ENCODE measurements around the gene UEVLD.

Gene UEVLD

GRCh38 chr11:18580113-18580766, 8.3 kb downstream of the UEVLD start:
- TF ChIP-seq, protein P1, sequence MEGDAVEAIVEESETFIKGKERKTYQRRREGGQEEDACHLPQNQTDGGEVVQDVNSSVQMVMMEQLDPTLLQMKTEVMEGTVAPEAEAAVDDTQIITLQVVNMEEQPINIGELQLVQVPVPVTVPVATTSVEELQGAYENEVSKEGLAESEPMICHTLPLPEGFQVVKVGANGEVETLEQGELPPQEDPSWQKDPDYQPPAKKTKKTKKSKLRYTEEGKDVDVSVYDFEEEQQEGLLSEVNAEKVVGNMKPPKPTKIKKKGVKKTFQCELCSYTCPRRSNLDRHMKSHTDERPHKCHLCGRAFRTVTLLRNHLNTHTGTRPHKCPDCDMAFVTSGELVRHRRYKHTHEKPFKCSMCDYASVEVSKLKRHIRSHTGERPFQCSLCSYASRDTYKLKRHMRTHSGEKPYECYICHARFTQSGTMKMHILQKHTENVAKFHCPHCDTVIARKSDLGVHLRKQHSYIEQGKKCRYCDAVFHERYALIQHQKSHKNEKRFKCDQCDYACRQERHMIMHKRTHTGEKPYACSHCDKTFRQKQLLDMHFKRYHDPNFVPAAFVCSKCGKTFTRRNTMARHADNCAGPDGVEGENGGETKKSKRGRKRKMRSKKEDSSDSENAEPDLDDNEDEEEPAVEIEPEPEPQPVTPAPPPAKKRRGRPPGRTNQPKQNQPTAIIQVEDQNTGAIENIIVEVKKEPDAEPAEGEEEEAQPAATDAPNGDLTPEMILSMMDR (IDR thresholded peaks at IDR 0.05; ENCODE audit: low read length, missing control alignments), result no peak
- no peak overlapping the region for H3K4me3 ChIP-seq (replicated peaks; ENCODE audit: low read depth, low read length)
- DNase-seq (ENCODE audit: low read depth), result no peak

DNA sequence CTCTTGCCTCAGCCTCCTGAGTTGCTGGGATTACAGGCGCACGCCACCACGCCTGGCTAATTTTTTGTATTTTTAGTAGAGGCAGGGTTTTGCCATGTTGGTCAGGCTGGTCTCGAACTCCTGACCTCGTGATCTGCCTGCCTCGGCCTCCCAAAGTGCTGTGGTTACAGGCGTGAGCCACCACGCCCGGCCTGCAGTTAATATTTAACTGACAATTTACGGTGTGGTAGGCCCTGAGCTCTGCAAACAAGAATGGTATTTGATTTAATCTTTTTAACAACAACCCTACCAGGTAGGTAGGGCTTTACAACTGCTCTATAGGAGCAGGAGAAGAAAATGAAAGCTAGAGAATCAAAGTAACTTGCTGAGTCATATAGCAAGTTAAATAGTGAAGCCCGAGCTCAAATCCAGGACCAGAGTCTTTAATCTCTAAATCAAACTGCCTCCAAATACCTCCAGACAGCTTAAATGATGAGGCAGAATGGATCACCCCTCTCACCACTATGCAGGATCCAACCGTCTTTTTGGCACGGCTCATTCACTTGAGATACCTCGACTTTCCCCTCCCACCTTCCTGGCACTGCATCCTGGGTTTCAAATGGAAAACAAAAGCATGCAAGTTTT, 9.4 kb downstream of the UEVLD start:
- DNase-seq (ENCODE audit: low read depth), result no peak
- TF ChIP-seq, protein P1 (IDR thresholded peaks at IDR 0.05; ENCODE audit: low read length, missing control alignments), result no peak
- no peak overlapping the region for H3K4me3 ChIP-seq (replicated peaks; ENCODE audit: low read depth, low read length)

GRCh38 chr11:18575361-18575760, 13.2 kb downstream of the UEVLD start:
- TF ChIP-seq, protein P1 (IDR thresholded peaks at IDR 0.05; ENCODE audit: low read length, missing control alignments), result no peak
- H3K4me3 ChIP-seq (replicated peaks; ENCODE audit: low read depth, low read length), result no peak overlapping the region
- no peak for DNase-seq (ENCODE audit: low read depth)

GRCh38 chr11:18567081-18567480, 21.5 kb downstream of the UEVLD start:
- DNase-seq (ENCODE audit: low read depth), result no peak
- no peak overlapping the region for H3K4me3 ChIP-seq (replicated peaks; ENCODE audit: low read depth, low read length)
- TF ChIP-seq, protein P1 (IDR thresholded peaks at IDR 0.05; ENCODE audit: low read length, missing control alignments), result no peak

GRCh38 chr11:18566406-18566805, 22.1 kb downstream of the UEVLD start:
- H3K4me3 ChIP-seq (replicated peaks; ENCODE audit: low read depth, low read length), result no peak overlapping the region
- TF ChIP-seq, protein P1 (IDR thresholded peaks at IDR 0.05; ENCODE audit: low read length, missing control alignments), result no peak
- DNase-seq (ENCODE audit: low read depth), result no peak

DNA sequence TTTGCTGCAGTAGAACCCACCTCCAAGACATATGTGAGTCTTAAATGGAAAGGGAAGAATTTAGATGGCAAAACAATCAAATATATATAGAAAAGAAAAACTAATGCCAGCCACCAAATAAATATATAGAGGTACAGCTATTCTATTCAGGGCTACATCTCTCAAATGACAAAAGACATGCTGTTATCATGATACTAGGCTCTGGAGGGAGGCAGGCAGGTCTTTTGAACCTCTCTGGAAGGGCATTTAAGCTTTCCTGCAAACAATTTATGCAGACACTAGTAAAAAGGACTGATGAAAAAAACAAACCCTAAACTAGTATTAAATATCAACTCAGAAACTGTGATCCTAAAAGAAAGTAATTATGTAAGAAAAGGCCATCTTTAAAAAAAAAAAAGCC, 24.4 kb downstream of the UEVLD start:
- DNase-seq (ENCODE audit: low read depth), result no peak
- TF ChIP-seq, protein P1 (IDR thresholded peaks at IDR 0.05; ENCODE audit: low read length, missing control alignments), result no peak
- H3K4me3 ChIP-seq (replicated peaks; ENCODE audit: low read depth, low read length), result no peak overlapping the region
